HuH-7.5 (cell line): ENCODE measurements around the gene LUC7L3.
"Not testable (repeated sequence)": the region's sequence is repeated elsewhere in the genome, so short reads cannot be mapped to it uniquely, and the experiment has no call there.

Source experiments
- DNase-seq: peaks from one replicate; pipeline ENCODE4 v3.0.0; 2011; ENCODE audit warnings: low spot score

LUC7L3 gene

GRCh38 chr17:50686494-50687199 lies 32.8 kb upstream of the LUC7L3 start:
- DNase-seq = peak; percentile 68

- no peak for DNase-seq
Measured at GRCh38 chr17:50687200-50688066, 32.0 kb upstream of the LUC7L3 start.

- no peak for DNase-seq
Measured at GRCh38 chr17:50688245-50688644, 31.2 kb upstream of the LUC7L3 start.

- no peak for DNase-seq
Measured at GRCh38 chr17:50689251-50689650, 30.2 kb upstream of the LUC7L3 start.

- no peak for DNase-seq
Measured at GRCh38 chr17:50689956-50690886, 29.2 kb upstream of the LUC7L3 start.

- DNase-seq = no peak
Measured at GRCh38 chr17:50690887-50691549, 28.4 kb upstream of the LUC7L3 start.

GRCh38 chr17:50691550-50692447 lies 27.6 kb upstream of the LUC7L3 start:
- DNase-seq = no peak

- DNase-seq = no peak
Measured at GRCh38 chr17:50692448-50693035, 26.9 kb upstream of the LUC7L3 start.

- no peak for DNase-seq
Measured at GRCh38 chr17:50693036-50693682, 26.2 kb upstream of the LUC7L3 start.

GRCh38 chr17:50696365-50696879 lies 23.0 kb upstream of the LUC7L3 start:
- no peak for DNase-seq

- no peak for DNase-seq
Measured at GRCh38 chr17:50697062-50697461, 22.3 kb upstream of the LUC7L3 start.

- no peak for DNase-seq
Measured at GRCh38 chr17:50697663-50698272, 21.6 kb upstream of the LUC7L3 start.

- no peak for DNase-seq
Measured at GRCh38 chr17:50699410-50699809, 20.0 kb upstream of the LUC7L3 start.

- DNase-seq = no peak
Measured at GRCh38 chr17:50703162-50703561, 16.2 kb upstream of the LUC7L3 start.

GRCh38 chr17:50707289-50708049 lies 11.9 kb upstream of the LUC7L3 start, which contains the start of gene ANKRD40:
TSS of gene ANKRD40 (minus strand) at chr17:50707914. CDS start at chr17:50707654, 260 bp downstream.
- peak; percentile 61 for DNase-seq

- no peak for DNase-seq
Measured at GRCh38 chr17:50708050-50709000, 11.1 kb upstream of the LUC7L3 start.

- DNase-seq = not testable (repeated sequence)
Measured at GRCh38 chr17:50709053-50709452, 10.3 kb upstream of the LUC7L3 start.
